H9 (cell line): Measurements from ENCODE around the gene SORD. TPM values are rescaled to one million over a fixed set of nuclear protein-coding genes. Genes with fewer than 3 reads are reported as not detected.

Experiments
- DNase-seq: peaks from one replicate; pipeline ENCODE4 v3.0.0-alpha.2; 2017
- H2AFZ ChIP-seq: one replicate; pipeline ENCODE4 v1.6.1; 2013; ENCODE audit warnings: mild to moderate bottlenecking, low read length, control low read depth, moderate library complexity
- H2AK5ac ChIP-seq: 2 replicates; pipeline ENCODE4 v1.6.1; 2013; ENCODE audit warnings: low read length, control low read depth, mixed read lengths; ENCODE audit not compliant: insufficient read length
- H2BK120ac ChIP-seq: one replicate; pipeline ENCODE4 v1.6.1; 2013; ENCODE audit warnings: low read depth, mild to moderate bottlenecking, low read length, control low read depth, inconsistent platforms; ENCODE audit not compliant: poor library complexity, severe bottlenecking
- H2BK12ac ChIP-seq: 2 replicates; pipeline ENCODE4 v1.6.1; 2013; ENCODE audit warnings: low read length, control low read depth, mixed read lengths, low read depth; ENCODE audit not compliant: insufficient read length
- H2BK15ac ChIP-seq: 2 replicates; pipeline ENCODE4 v1.6.1; 2013; ENCODE audit warnings: low read depth, low read length, control low read depth
- H2BK20ac ChIP-seq: one replicate; pipeline ENCODE4 v1.6.1; 2013; ENCODE audit warnings: low read depth, mild to moderate bottlenecking, low read length, control low read depth, inconsistent platforms; ENCODE audit not compliant: poor library complexity, severe bottlenecking
- H2BK5ac ChIP-seq: 2 replicates; pipeline ENCODE4 v1.6.1; 2013; ENCODE audit warnings: low read length, control low read depth, mixed read lengths; ENCODE audit not compliant: insufficient read length
- H3K14ac ChIP-seq: 2 replicates; pipeline ENCODE4 v1.6.1; 2013; ENCODE audit warnings: low read length, control low read depth; ENCODE audit not compliant: insufficient read depth
- H3K18ac ChIP-seq: 2 replicates; pipeline ENCODE4 v1.6.1; 2013; ENCODE audit warnings: low read depth, mild to moderate bottlenecking, mixed read lengths, low read length, control low read depth; ENCODE audit not compliant: insufficient read length
- H3K23ac ChIP-seq: 2 replicates; pipeline ENCODE4 v1.6.1; 2013; ENCODE audit warnings: low read length, control low read depth, mixed read lengths, low read depth; ENCODE audit not compliant: insufficient read length
- H3K23me2 ChIP-seq: 2 replicates; pipeline ENCODE4 v1.6.1; 2013; ENCODE audit warnings: low read depth, mild to moderate bottlenecking, mixed read lengths, low read length, control low read depth; ENCODE audit not compliant: insufficient read length, poor library complexity, severe bottlenecking
- H3K27ac ChIP-seq: 2 replicates; pipeline ENCODE4 v1.5.1; 2013; ENCODE audit warnings: low read length, control low read depth, mixed read lengths, low read depth; ENCODE audit not compliant: insufficient read length
- H3K27me3 ChIP-seq: 2 replicates; pipeline ENCODE4 v1.6.1; 2013; ENCODE audit warnings: low read length, control low read depth, inconsistent platforms; ENCODE audit not compliant: insufficient read depth
- H3K4ac ChIP-seq: 2 replicates; pipeline ENCODE4 v1.6.1; 2013; ENCODE audit warnings: low read depth, mild to moderate bottlenecking, control low read depth, inconsistent platforms, low read length, moderate library complexity
- H3K4me1 ChIP-seq: 2 replicates; pipeline ENCODE4 v1.6.1; 2013; ENCODE audit warnings: low read length, control low read depth, inconsistent platforms; ENCODE audit not compliant: insufficient read depth
- H3K4me2 ChIP-seq: 2 replicates; pipeline ENCODE4 v1.6.1; 2013; ENCODE audit warnings: low read length, control low read depth, mixed read lengths; ENCODE audit not compliant: insufficient read length, insufficient read depth
- H3K56ac ChIP-seq: 2 replicates; pipeline ENCODE4 v1.6.1; 2013; ENCODE audit warnings: low read depth, mild to moderate bottlenecking, mixed read lengths, low read length, control low read depth; ENCODE audit not compliant: insufficient read length
- H3K79me1 ChIP-seq: 2 replicates; pipeline ENCODE4 v1.6.1; 2013; ENCODE audit warnings: low read depth, mild to moderate bottlenecking, moderate library complexity, low read length, control low read depth, inconsistent platforms; ENCODE audit not compliant: insufficient read depth, poor library complexity, severe bottlenecking
- H3K79me2 ChIP-seq: 2 replicates; pipeline ENCODE4 v1.6.1; 2013; ENCODE audit warnings: low read length, control low read depth, inconsistent platforms; ENCODE audit not compliant: insufficient read depth
- H3K9ac ChIP-seq: 2 replicates; pipeline ENCODE4 v1.6.1; 2013; ENCODE audit warnings: low read length, control low read depth, mixed read lengths; ENCODE audit not compliant: insufficient read length; ENCODE audit errors: extremely low read depth
- H3K9me3 ChIP-seq: one replicate; pipeline ENCODE4 v1.6.1; 2013; ENCODE audit warnings: low read depth, low read length, inconsistent platforms; ENCODE audit not compliant: control insufficient read depth
- H3T11ph ChIP-seq: one replicate; pipeline ENCODE4 v1.6.1; 2013; ENCODE audit warnings: mild to moderate bottlenecking, low read length, control low read depth, inconsistent platforms
- H4K20me1 ChIP-seq: one replicate; pipeline ENCODE4 v1.6.1; 2013; ENCODE audit not compliant: control insufficient read depth, insufficient read length, insufficient read depth
- H4K5ac ChIP-seq: 2 replicates; pipeline ENCODE4 v1.6.1; 2013; ENCODE audit warnings: low read depth, mild to moderate bottlenecking, mixed read lengths, low read length, control low read depth; ENCODE audit not compliant: insufficient read length
- H4K8ac ChIP-seq: replicated peaks from 2 replicates; pipeline ENCODE4 v1.6.1; 2013; ENCODE audit warnings: low read length, control low read depth, mixed read lengths, low read depth; ENCODE audit not compliant: insufficient read length
- H4K91ac ChIP-seq: 2 replicates; pipeline ENCODE4 v1.6.1; 2013; ENCODE audit warnings: low read depth, mild to moderate bottlenecking, moderate library complexity, mixed read lengths, low read length, control low read depth; ENCODE audit not compliant: insufficient read length
- H3K27ac Mint-ChIP-seq, 3 experiments: 2 replicates in 2 of 3; 3 replicates in 1 of 3; pipeline ENCODE4 v1.8.0; 2020 to 2021; ENCODE audit warnings: mixed read lengths in 3 of 3, mild to moderate bottlenecking in 1 of 3, moderate library complexity in 1 of 3
- H3K27me3 Mint-ChIP-seq: 2 replicates; pipeline ENCODE4 v1.8.0; 2021; ENCODE audit warnings: low read depth, mild to moderate bottlenecking, moderate library complexity, mixed read lengths
- H3K36me3 Mint-ChIP-seq, 3 experiments: 2 replicates in 2 of 3; 3 replicates in 1 of 3; pipeline ENCODE4 v1.8.0; 2020 to 2021; ENCODE audit warnings: low read depth in 3 of 3, mixed read lengths in 3 of 3; ENCODE audit not compliant: insufficient read depth in 1 of 3
- H3K4me1 Mint-ChIP-seq, 2 experiments: 2 replicates each; pipeline ENCODE4 v1.8.0; 2020; ENCODE audit warnings: mixed read lengths in 2 of 2
- H3K4me3 Mint-ChIP-seq, 2 experiments: 2 replicates in 1 of 2; 3 replicates in 1 of 2; pipeline ENCODE4 v1.8.0; 2020 to 2021; ENCODE audit warnings: mild to moderate bottlenecking in 2 of 2, mixed read lengths in 2 of 2, moderate library complexity in 1 of 2
- H3K9me3 Mint-ChIP-seq, 2 experiments: 2 replicates in 1 of 2; 3 replicates in 1 of 2; pipeline ENCODE4 v1.8.0; 2020; ENCODE audit warnings: mild to moderate bottlenecking in 2 of 2, mixed read lengths in 2 of 2, moderate library complexity in 1 of 2
- WGBS: extraction: QIAGEN DNeasy Blood & Tissue Kit; methylation state at CpG from one replicate; pipeline ENCODE4 v1.1.7; 2013; ENCODE audit warnings: missing lambda C conversion rate, low lambda C conversion rate, mixed read lengths; ENCODE audit not compliant: insufficient read length; ENCODE audit errors: extremely low coverage; 5-methylcytosine and 5-hydroxymethylcytosine counted together
- total RNA-seq: library from RNA; stranded (reverse); gene quantifications from 2 replicates; pipeline ENCODE4 v1.2.1, GENCODE V29; 2021
- TF ChIP-seq, protein P1 (sequence below): fragments of 200-600 bp; sonication (generic); conservative IDR thresholded peaks from 3 replicates; pipeline ENCODE4 v1.8.0; 2021; ENCODE audit warnings: antibody characterized with exemption, mild to moderate bottlenecking

Gene SORD
- total RNA-seq, 1 experiment from 2014 or later = 35.2 TPM

- H2BK120ac ChIP-seq = no peak overlapping the region
- H4K8ac ChIP-seq = no peak overlapping the region
- no CpG with 5 or more reads among the region's 4 CpGs for WGBS
- no peak overlapping the region for H3K4me3 Mint-ChIP-seq
- H3K36me3 Mint-ChIP-seq = peaks cover 37 to 43% (median 38%) of the 10 kb centered on the region in 3 experiments
- H3K27me3 Mint-ChIP-seq = peaks cover 1% of the 10 kb centered on the region; the same call in 1 of the 2 replicates
- no peak overlapping the region for H2AK5ac ChIP-seq
- no peak overlapping the region for H3K4ac ChIP-seq
- H3K9me3 ChIP-seq = peaks cover 9% of the 10 kb centered on the region
- no peak overlapping the region for H3K9ac ChIP-seq
- no peaks in the 10 kb centered on the region for H3K79me1 ChIP-seq
- H2BK20ac ChIP-seq = no peak overlapping the region
- no peaks in the 10 kb centered on the region for H4K20me1 ChIP-seq
- H3K23ac ChIP-seq = no peak overlapping the region
- H2BK5ac ChIP-seq = no peak overlapping the region
- TF ChIP-seq, protein P1, sequence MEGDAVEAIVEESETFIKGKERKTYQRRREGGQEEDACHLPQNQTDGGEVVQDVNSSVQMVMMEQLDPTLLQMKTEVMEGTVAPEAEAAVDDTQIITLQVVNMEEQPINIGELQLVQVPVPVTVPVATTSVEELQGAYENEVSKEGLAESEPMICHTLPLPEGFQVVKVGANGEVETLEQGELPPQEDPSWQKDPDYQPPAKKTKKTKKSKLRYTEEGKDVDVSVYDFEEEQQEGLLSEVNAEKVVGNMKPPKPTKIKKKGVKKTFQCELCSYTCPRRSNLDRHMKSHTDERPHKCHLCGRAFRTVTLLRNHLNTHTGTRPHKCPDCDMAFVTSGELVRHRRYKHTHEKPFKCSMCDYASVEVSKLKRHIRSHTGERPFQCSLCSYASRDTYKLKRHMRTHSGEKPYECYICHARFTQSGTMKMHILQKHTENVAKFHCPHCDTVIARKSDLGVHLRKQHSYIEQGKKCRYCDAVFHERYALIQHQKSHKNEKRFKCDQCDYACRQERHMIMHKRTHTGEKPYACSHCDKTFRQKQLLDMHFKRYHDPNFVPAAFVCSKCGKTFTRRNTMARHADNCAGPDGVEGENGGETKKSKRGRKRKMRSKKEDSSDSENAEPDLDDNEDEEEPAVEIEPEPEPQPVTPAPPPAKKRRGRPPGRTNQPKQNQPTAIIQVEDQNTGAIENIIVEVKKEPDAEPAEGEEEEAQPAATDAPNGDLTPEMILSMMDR = no peak
- no peak overlapping the region for H3K14ac ChIP-seq
- H4K91ac ChIP-seq = no peak overlapping the region
- no peak overlapping the region for H2BK15ac ChIP-seq
- H3K18ac ChIP-seq = no peak overlapping the region
- H2BK12ac ChIP-seq = no peak overlapping the region
- no peak for DNase-seq
- H3K27me3 ChIP-seq = no peaks in the 10 kb centered on the region
- H3K4me1 Mint-ChIP-seq = peaks cover 14 to 17% of the 10 kb centered on the region in 2 experiments
- no peak overlapping the region for H2AFZ ChIP-seq
- no peak overlapping the region for H3K56ac ChIP-seq
- peaks cover 5% of the 10 kb centered on the region for H3K23me2 ChIP-seq
- peaks cover 5% of the 10 kb centered on the region for H3K4me1 ChIP-seq
- no peak overlapping the region for H3K27ac ChIP-seq
- H3K27ac Mint-ChIP-seq = no peak overlapping the region
- no peak overlapping the region for H3T11ph ChIP-seq
- H3K9me3 Mint-ChIP-seq = peaks cover 0 to 4% of the 10 kb centered on the region in 2 experiments; a peak in 2 of 5 replicates
- H3K4me2 ChIP-seq = no peak overlapping the region
- H4K5ac ChIP-seq = no peak overlapping the region
- no peaks in the 10 kb centered on the region for H3K79me2 ChIP-seq
Measured at GRCh38 chr15:45027220-45027619, 4.2 kb downstream of the SORD start.
